Measurements from ENCODE around the gene TP53BP1.

GRCh38 chr15:43521419-43521818 is 28.5 kb upstream of the TP53BP1 start:
- no peak for TF ChIP-seq CTCF (IDR thresholded peaks at IDR 0.05; ENCODE audit: low read depth, low read length, poor library complexity, severe bottlenecking)
- no peak for TF ChIP-seq EZH2phosphoT487 (IDR thresholded peaks at IDR 0.05; ENCODE audit: borderline replicate concordance, low read length)
